ENCODE data around the gene F10. TPM values are rescaled to one million over a fixed set of nuclear protein-coding genes. Genes with fewer than 3 reads are reported as not detected.

Gene F10
- total and polyA plus RNA-seq, 4 donors, result 85.3 to 199 (median 117) TPM

- TF ChIP-seq NR2F2 (IDR thresholded peaks at IDR 0.05), result no peak
- no peak for TF ChIP-seq GABPA (IDR thresholded peaks at IDR 0.05 in 1 of 2, conservative IDR thresholded peaks at IDR 0.05 in 1 of 2)
- no peak for TF ChIP-seq EGR1 (IDR thresholded peaks at IDR 0.05; ENCODE audit: low read depth in 2 of 2)
- TF ChIP-seq HNF4G (IDR thresholded peaks at IDR 0.05), result no peak
- TF ChIP-seq TAF1 (conservative IDR thresholded peaks at IDR 0.05), result no peak
- no peak for TF ChIP-seq RXRA (IDR thresholded peaks at IDR 0.05)
- no peak for TF ChIP-seq FOXA2 (IDR thresholded peaks at IDR 0.05)
- TF ChIP-seq, protein P1, sequence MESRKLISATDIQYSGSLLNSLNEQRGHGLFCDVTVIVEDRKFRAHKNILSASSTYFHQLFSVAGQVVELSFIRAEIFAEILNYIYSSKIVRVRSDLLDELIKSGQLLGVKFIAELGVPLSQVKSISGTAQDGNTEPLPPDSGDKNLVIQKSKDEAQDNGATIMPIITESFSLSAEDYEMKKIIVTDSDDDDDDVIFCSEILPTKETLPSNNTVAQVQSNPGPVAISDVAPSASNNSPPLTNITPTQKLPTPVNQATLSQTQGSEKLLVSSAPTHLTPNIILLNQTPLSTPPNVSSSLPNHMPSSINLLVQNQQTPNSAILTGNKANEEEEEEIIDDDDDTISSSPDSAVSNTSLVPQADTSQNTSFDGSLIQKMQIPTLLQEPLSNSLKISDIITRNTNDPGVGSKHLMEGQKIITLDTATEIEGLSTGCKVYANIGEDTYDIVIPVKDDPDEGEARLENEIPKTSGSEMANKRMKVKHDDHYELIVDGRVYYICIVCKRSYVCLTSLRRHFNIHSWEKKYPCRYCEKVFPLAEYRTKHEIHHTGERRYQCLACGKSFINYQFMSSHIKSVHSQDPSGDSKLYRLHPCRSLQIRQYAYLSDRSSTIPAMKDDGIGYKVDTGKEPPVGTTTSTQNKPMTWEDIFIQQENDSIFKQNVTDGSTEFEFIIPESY (IDR thresholded peaks at IDR 0.05), result no peak
- H3K4me3 ChIP-seq (ENCODE audit: low read depth in 1 of 3, low read length in 3 of 3), result no peak overlapping the region
- no peak overlapping the region for H3K27ac ChIP-seq (ENCODE audit: low read depth in 1 of 2, low read length in 2 of 2)
- H3K4me1 ChIP-seq (ENCODE audit: control insufficient read depth in 4 of 4, insufficient read depth in 4 of 4, low read length in 3 of 4), result no peaks in the 10 kb centered on the region
- H3K9me3 ChIP-seq (ENCODE audit: control insufficient read depth in 4 of 4, low read length in 3 of 4), result no peaks in the 10 kb centered on the region
- no peaks in the 10 kb centered on the region for H3K27me3 ChIP-seq (ENCODE audit: control insufficient read depth in 4 of 4, insufficient read depth in 4 of 4, low read length in 3 of 4)
- H3K36me3 ChIP-seq (ENCODE audit: control insufficient read depth in 4 of 4, insufficient read depth in 3 of 4, low read depth in 1 of 4, low read length in 3 of 4), result peaks cover 0 to 20% (median 5%) of the 10 kb centered on the region in 4 donors
- H3K9ac ChIP-seq (ENCODE audit: low read depth in 1 of 2, low read length in 2 of 2), result no peak overlapping the region
- WGBS, result 90% methylated on average over 10 of the region's 10 CpGs
- DNase-seq (ENCODE audit: low spot score), result no peak
Measured at GRCh38 chr13:113083022-113083373, 39.6 kb upstream of the F10 start.

DNA sequence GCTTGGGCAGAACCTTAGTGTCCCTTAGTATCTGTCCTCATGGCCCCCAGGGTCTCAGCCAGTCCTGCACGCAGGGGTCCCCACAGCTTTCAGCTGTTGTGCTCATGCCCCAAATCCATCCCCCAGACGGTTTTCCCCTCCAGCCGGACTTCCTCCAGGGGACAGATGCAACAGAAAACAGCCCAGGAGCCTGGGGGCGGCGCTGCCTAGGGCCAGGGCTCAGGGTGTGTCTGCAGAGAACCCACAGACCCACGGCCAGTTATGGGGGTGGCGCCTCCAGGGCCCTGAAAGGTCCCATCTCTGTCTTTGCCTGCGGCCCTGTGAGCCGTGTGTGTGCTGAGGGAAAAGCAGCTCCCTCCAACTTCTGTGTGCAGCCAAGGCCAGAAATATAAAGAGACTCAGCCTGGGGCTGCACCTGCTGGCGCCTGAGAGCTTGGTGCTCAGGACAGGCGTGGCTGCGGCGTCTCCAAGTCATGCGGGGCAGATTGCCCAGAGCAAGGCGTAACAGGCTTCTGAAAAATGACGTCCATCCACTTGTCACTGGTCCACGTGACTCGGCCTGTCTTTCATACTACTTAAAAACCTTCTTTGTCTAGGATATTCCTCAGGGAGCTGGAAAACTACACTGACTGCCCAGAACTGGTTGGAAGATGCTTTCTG is 39.1 kb upstream of the F10 start:
- peaks cover 0 to 26% (median 5%) of the 10 kb centered on the region in 4 donors for H3K36me3 ChIP-seq (ENCODE audit: control insufficient read depth in 4 of 4, insufficient read depth in 3 of 4, low read depth in 1 of 4, low read length in 3 of 4)
- TF ChIP-seq, protein P2, sequence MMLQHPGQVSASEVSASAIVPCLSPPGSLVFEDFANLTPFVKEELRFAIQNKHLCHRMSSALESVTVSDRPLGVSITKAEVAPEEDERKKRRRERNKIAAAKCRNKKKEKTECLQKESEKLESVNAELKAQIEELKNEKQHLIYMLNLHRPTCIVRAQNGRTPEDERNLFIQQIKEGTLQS (IDR thresholded peaks at IDR 0.05), result no peak
- TF ChIP-seq EGR1 (IDR thresholded peaks at IDR 0.05; ENCODE audit: low read depth in 2 of 2) (no peak), HNF4A (conservative IDR thresholded peaks at IDR 0.05) (no peak), SP1 (IDR thresholded peaks at IDR 0.05) (no peak), RXRA (IDR thresholded peaks at IDR 0.05) (no peak), GABPA (IDR thresholded peaks at IDR 0.05 in 1 of 2, conservative IDR thresholded peaks at IDR 0.05 in 1 of 2) (no peak), YY1 (IDR thresholded peaks at IDR 0.05) (no peak), REST (IDR thresholded peaks at IDR 0.05) (no peak)
- TF ChIP-seq, protein P3, sequence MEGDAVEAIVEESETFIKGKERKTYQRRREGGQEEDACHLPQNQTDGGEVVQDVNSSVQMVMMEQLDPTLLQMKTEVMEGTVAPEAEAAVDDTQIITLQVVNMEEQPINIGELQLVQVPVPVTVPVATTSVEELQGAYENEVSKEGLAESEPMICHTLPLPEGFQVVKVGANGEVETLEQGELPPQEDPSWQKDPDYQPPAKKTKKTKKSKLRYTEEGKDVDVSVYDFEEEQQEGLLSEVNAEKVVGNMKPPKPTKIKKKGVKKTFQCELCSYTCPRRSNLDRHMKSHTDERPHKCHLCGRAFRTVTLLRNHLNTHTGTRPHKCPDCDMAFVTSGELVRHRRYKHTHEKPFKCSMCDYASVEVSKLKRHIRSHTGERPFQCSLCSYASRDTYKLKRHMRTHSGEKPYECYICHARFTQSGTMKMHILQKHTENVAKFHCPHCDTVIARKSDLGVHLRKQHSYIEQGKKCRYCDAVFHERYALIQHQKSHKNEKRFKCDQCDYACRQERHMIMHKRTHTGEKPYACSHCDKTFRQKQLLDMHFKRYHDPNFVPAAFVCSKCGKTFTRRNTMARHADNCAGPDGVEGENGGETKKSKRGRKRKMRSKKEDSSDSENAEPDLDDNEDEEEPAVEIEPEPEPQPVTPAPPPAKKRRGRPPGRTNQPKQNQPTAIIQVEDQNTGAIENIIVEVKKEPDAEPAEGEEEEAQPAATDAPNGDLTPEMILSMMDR (IDR thresholded peaks at IDR 0.05; ENCODE audit: low read depth, low read length, missing input control), result no peak
- H3K4me1 ChIP-seq (ENCODE audit: control insufficient read depth in 4 of 4, insufficient read depth in 4 of 4, low read length in 3 of 4), result no peaks in the 10 kb centered on the region
- H3K27ac ChIP-seq (ENCODE audit: low read depth in 1 of 2, low read length in 2 of 2), result no peak overlapping the region
- H3K4me3 ChIP-seq (ENCODE audit: low read depth in 1 of 3, low read length in 3 of 3), result no peak overlapping the region
- H3K9me3 ChIP-seq (ENCODE audit: control insufficient read depth in 4 of 4, low read length in 3 of 4), result no peaks in the 10 kb centered on the region
- 84% methylated on average over 18 of the region's 18 CpGs for WGBS
- H3K9ac ChIP-seq (ENCODE audit: low read depth in 1 of 2, low read length in 2 of 2), result no peak overlapping the region
- DNase-seq (ENCODE audit: low spot score), result no peak
- no peaks in the 10 kb centered on the region for H3K27me3 ChIP-seq (ENCODE audit: control insufficient read depth in 4 of 4, insufficient read depth in 4 of 4, low read length in 3 of 4)
